ENCODE data around the gene ZCCHC14.

DNA sequence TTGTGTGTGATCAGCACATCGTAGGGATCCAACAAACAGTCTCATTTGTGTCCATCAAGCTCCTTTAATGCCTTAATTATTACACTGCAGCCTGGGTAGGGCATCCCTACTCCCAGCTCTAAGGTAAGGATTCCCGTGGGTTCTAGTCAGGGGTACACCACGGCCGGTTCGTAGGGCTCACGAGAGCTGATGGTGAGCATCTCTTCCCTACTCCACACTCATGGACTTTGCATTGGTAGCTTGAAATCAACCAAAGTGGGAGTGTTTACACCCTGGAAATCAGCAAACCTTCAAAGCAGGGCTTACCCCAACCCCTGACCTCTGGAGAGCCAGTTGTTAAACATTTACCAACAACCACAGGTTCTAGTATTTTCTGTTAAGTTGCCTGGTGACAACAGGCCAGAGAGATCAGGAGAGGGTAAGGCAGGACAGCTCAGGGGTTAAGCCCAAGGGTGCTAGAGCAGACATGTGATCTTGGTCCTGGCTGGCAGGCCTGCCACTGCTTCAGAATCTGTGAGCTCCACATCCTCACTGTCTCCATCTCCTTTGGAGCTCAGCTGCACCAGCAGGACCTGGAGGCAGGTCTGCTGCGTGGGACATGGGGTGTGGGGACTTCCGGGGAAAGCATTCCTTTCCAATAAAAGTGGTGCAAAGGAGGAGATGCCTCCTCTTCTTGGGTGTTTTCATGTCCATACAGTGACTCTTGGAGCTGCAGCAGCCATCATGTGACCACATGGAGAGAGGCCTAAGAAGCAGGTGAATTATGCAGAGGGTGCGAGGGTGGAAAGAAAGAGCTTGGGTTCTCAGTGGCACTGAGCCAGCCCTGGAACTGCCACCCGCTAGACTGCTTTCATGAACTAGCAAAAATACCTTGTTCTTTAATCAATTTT, 36.1 kb upstream of the ZCCHC14 start:
- TF ChIP-seq HNRNPL (IDR thresholded peaks at IDR 0.05; ENCODE audit: low read depth, low read length) (no peak), TCF7L2 (IDR thresholded peaks at IDR 0.05; ENCODE audit: low read depth, low read length) (peak; percentile 83), ZNF263 (CRISPR knock-in tag; IDR thresholded peaks at IDR 0.05) (peak; percentile 34; the same call in 1 of the 2 replicates), GABPA (IDR thresholded peaks at IDR 0.05; ENCODE audit: low read depth, low read length) (no peak), GABPA (CRISPR knock-in tag; IDR thresholded peaks at IDR 0.05; ENCODE audit: low read depth) (peak; percentile 50; the same call in 1 of the 2 replicates), SIN3A (IDR thresholded peaks at IDR 0.05; ENCODE audit: borderline replicate concordance, low read depth, low read length) (peak; percentile 56; the same call in 1 of the 2 replicates), POLR2AphosphoS2 (IDR thresholded peaks at IDR 0.05; ENCODE audit: low read depth, low read length) (no peak), CEBPB (IDR thresholded peaks at IDR 0.05; ENCODE audit: borderline replicate concordance, low read depth, low read length) (no peak)
- TF ChIP-seq, protein P1, sequence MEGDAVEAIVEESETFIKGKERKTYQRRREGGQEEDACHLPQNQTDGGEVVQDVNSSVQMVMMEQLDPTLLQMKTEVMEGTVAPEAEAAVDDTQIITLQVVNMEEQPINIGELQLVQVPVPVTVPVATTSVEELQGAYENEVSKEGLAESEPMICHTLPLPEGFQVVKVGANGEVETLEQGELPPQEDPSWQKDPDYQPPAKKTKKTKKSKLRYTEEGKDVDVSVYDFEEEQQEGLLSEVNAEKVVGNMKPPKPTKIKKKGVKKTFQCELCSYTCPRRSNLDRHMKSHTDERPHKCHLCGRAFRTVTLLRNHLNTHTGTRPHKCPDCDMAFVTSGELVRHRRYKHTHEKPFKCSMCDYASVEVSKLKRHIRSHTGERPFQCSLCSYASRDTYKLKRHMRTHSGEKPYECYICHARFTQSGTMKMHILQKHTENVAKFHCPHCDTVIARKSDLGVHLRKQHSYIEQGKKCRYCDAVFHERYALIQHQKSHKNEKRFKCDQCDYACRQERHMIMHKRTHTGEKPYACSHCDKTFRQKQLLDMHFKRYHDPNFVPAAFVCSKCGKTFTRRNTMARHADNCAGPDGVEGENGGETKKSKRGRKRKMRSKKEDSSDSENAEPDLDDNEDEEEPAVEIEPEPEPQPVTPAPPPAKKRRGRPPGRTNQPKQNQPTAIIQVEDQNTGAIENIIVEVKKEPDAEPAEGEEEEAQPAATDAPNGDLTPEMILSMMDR (CRISPR knock-in tag; IDR thresholded peaks at IDR 0.05) = no peak

All from HepG2 (cell line).